Esophagus squamous epithelium (tissue), 4 donors: ENCODE measurements around the gene CAMTA1.

Source experiments
- CTCF ChIP-seq, 6 experiments: fragments of 450-650 bp in 4 of 6; fragments of 200-600 bp in 2 of 6; sonication (generic) in 2 of 6; IDR thresholded peaks; one replicate each; pipeline ENCODE4 v1.5.1; 2016 to 2019; ENCODE audit warnings: antibody characterized with exemption in 6 of 6, mild to moderate bottlenecking in 4 of 6, moderate library complexity in 4 of 6
- POLR2A ChIP-seq, 4 donors: fragments of 450-650 bp; IDR thresholded peaks; one replicate each; pipeline ENCODE4 v1.6.1; 2017; ENCODE audit warnings: antibody characterized with exemption in 4 of 4, mild to moderate bottlenecking in 4 of 4, moderate library complexity in 3 of 4

- TF ChIP-seq CTCF (IDR thresholded peaks at IDR 0.05) = no peak
- TF ChIP-seq POLR2A (IDR thresholded peaks at IDR 0.05) = no peak
Measured at GRCh38 chr1:7474786-7475502, 689.7 kb downstream of the CAMTA1 start.
